GM23338 (cell line): ENCODE measurements around the gene HTT. TPM values are rescaled to one million over a fixed set of nuclear protein-coding genes. Genes with fewer than 3 reads are reported as not detected.

ENCODE experiments used
- ATAC-seq: fragments of 200-7000 bp; cut with Tn5 transposase; 3 replicates; pipeline ENCODE4 v1.9.1; 2020
- DNase-seq: peaks from one replicate; pipeline ENCODE4 v3.0.0-alpha.2; 2015; ENCODE audit warnings: low spot score
- H2AFZ ChIP-seq: fragments of 200-600 bp; sonication (generic); 2 replicates; pipeline ENCODE4 v1.8.0; 2016; ENCODE audit warnings: antibody characterized with exemption, mild to moderate bottlenecking, moderate library complexity
- H3F3A ChIP-seq: fragments of 200-600 bp; sonication (generic); replicated peaks from 2 replicates; pipeline ENCODE4 v1.8.0; 2017; ENCODE audit warnings: antibody characterized with exemption, mixed run types, low read depth
- H3K27ac ChIP-seq: fragments of 200-600 bp; sonication (generic); 2 replicates; pipeline ENCODE4 v1.6.1; 2016; ENCODE audit warnings: low read depth
- H3K27me3 ChIP-seq: fragments of 200-600 bp; sonication (generic); 2 replicates; pipeline ENCODE4 v1.8.0; 2016; ENCODE audit warnings: mild to moderate bottlenecking, mixed run types, moderate library complexity; ENCODE audit not compliant: insufficient read depth
- H3K36me3 ChIP-seq: fragments of 200-600 bp; sonication (generic); 2 replicates; pipeline ENCODE4 v1.8.0; 2016; ENCODE audit warnings: mild to moderate bottlenecking; ENCODE audit not compliant: insufficient read depth
- H3K4me1 ChIP-seq: fragments of 200-600 bp; sonication (generic); 2 replicates; pipeline ENCODE4 v1.8.0; 2016; ENCODE audit warnings: mild to moderate bottlenecking, moderate library complexity; ENCODE audit not compliant: insufficient read depth
- H3K4me2 ChIP-seq: fragments of 200-600 bp; sonication (generic); 2 replicates; pipeline ENCODE4 v1.7.1; 2017; ENCODE audit warnings: mixed run types
- H3K4me3 ChIP-seq: fragments of 200-600 bp; sonication (generic); 2 replicates; pipeline ENCODE4 v1.6.1; 2016; ENCODE audit warnings: mixed run types
- H3K79me2 ChIP-seq: fragments of 200-600 bp; sonication (generic); replicated peaks from 2 replicates; pipeline ENCODE4 v1.8.0; 2017; ENCODE audit warnings: mild to moderate bottlenecking; ENCODE audit not compliant: insufficient read depth
- H3K9me2 ChIP-seq: fragments of 200-600 bp; sonication (generic); 2 replicates; pipeline ENCODE4 v1.8.0; 2017; ENCODE audit not compliant: insufficient read depth
- H4K20me1 ChIP-seq: fragments of 200-600 bp; sonication (generic); replicated peaks from 2 replicates; pipeline ENCODE4 v1.8.0; 2017; ENCODE audit warnings: mild to moderate bottlenecking; ENCODE audit not compliant: insufficient read depth
- H3K27ac Mint-ChIP-seq: 2 replicates; pipeline ENCODE4 v1.8.0; 2020; ENCODE audit warnings: inconsistent platforms, mild to moderate bottlenecking, moderate library complexity, mixed read lengths
- H3K27me3 Mint-ChIP-seq: 3 replicates; pipeline ENCODE4 v1.8.0; 2022; ENCODE audit warnings: low read depth, mild to moderate bottlenecking, moderate library complexity, mixed read lengths, inconsistent platforms; ENCODE audit not compliant: insufficient read depth, poor library complexity
- H3K36me3 Mint-ChIP-seq: 3 replicates; pipeline ENCODE4 v1.8.0; 2021; ENCODE audit warnings: low read depth, mild to moderate bottlenecking, inconsistent platforms, moderate library complexity, mixed read lengths
- H3K4me1 Mint-ChIP-seq: 3 replicates; pipeline ENCODE4 v1.8.0; 2020; ENCODE audit warnings: mild to moderate bottlenecking, inconsistent platforms, mixed read lengths
- H3K4me3 Mint-ChIP-seq: 3 replicates; pipeline ENCODE4 v1.8.0; 2021; ENCODE audit warnings: moderate library complexity, mild to moderate bottlenecking, inconsistent platforms, mixed read lengths
- H3K9me3 Mint-ChIP-seq: 3 replicates; pipeline ENCODE4 v1.8.0; 2020; ENCODE audit warnings: moderate library complexity, mild to moderate bottlenecking, inconsistent platforms, mixed read lengths
- CREB1 ChIP-seq: fragments of 250-450 bp; sonication (Bioruptor Pico); IDR thresholded peaks from 2 replicates; pipeline ENCODE4 v1.5.0; 2020; ENCODE audit warnings: low read depth, mild to moderate bottlenecking, moderate library complexity
- EZH2 ChIP-seq: fragments of 200-600 bp; sonication (generic); IDR thresholded peaks from one replicate; pipeline ENCODE4 v1.8.0; 2017; ENCODE audit warnings: antibody characterized with exemption, mild to moderate bottlenecking, low read depth; ENCODE audit not compliant: unreplicated experiment
- EZH2phosphoT487 ChIP-seq: fragments of 200-600 bp; sonication (generic); IDR thresholded peaks from one replicate; pipeline ENCODE4 v1.8.1; 2018; ENCODE audit warnings: antibody characterized with exemption; ENCODE audit not compliant: unreplicated experiment
- JUNB ChIP-seq: IDR thresholded peaks from one replicate; pipeline ENCODE4 v1.6.1; 2016; ENCODE audit warnings: antibody characterized with exemption; ENCODE audit not compliant: unreplicated experiment
- NANOG ChIP-seq: IDR thresholded peaks from 2 replicates; pipeline ENCODE4 v1.6.1; 2016; ENCODE audit warnings: antibody characterized with exemption, borderline replicate concordance
- POLR2AphosphoS5 ChIP-seq: IDR thresholded peaks from 2 replicates; pipeline ENCODE4 v1.6.1; 2016; ENCODE audit warnings: antibody characterized with exemption, low read depth
- STAT1 ChIP-seq: IDR thresholded peaks from one replicate; pipeline ENCODE4 v1.6.1; 2016; ENCODE audit warnings: antibody characterized with exemption; ENCODE audit not compliant: unreplicated experiment
- ZNF114 ChIP-seq: fragments of 250-450 bp; sonication (Bioruptor Pico); IDR thresholded peaks from 2 replicates; pipeline ENCODE4 v1.5.0; 2020; ENCODE audit warnings: mild to moderate bottlenecking, moderate library complexity
- ZNF331 ChIP-seq: fragments of 250-450 bp; sonication (Bioruptor Pico); IDR thresholded peaks from 2 replicates; pipeline ENCODE4 v1.5.0; 2020; ENCODE audit warnings: low read depth, mild to moderate bottlenecking, moderate library complexity
- polyA plus RNA-seq: library from polyadenylated mRNA; unstranded; fragments of >200 nt; fragmentation: Nextera tagmentation; extraction: Ambion mirVana; gene quantifications from 2 replicates; pipeline ENCODE4 v1.2.1, GENCODE V29; 2016
- total RNA-seq: library from RNA; depleted of rRNA; stranded (reverse); fragments of >200 nt; shearing (Covaris generic); gene quantifications from 2 replicates; pipeline ENCODE4 v1.2.3, GENCODE V29; 2014
- TF ChIP-seq, protein P1 (sequence below), 2 experiments: fragments of 200-600 bp in 1 of 2; sonication (generic) in 1 of 2; conservative IDR thresholded peaks; 2 replicates each; pipeline versions ENCODE4 v1.5.1 to v1.6.1; 2016 to 2017; ENCODE audit warnings: antibody characterized with exemption in 2 of 2, low read depth in 2 of 2, mild to moderate bottlenecking in 2 of 2, moderate library complexity in 1 of 2
- TF ChIP-seq, protein P2 (sequence below): IDR thresholded peaks from 2 replicates; pipeline ENCODE4 v1.6.1; 2016; ENCODE audit warnings: antibody characterized with exemption
- TF ChIP-seq, protein P3 (sequence below): fragments of 250-450 bp; sonication (Bioruptor Pico); IDR thresholded peaks from 2 replicates; pipeline ENCODE4 v1.5.0; 2020; ENCODE audit warnings: mild to moderate bottlenecking, moderate library complexity

Gene HTT
- total and polyA plus RNA-seq, 2 experiments from 2014 or later, result 26.6 to 67.7 TPM

DNA sequence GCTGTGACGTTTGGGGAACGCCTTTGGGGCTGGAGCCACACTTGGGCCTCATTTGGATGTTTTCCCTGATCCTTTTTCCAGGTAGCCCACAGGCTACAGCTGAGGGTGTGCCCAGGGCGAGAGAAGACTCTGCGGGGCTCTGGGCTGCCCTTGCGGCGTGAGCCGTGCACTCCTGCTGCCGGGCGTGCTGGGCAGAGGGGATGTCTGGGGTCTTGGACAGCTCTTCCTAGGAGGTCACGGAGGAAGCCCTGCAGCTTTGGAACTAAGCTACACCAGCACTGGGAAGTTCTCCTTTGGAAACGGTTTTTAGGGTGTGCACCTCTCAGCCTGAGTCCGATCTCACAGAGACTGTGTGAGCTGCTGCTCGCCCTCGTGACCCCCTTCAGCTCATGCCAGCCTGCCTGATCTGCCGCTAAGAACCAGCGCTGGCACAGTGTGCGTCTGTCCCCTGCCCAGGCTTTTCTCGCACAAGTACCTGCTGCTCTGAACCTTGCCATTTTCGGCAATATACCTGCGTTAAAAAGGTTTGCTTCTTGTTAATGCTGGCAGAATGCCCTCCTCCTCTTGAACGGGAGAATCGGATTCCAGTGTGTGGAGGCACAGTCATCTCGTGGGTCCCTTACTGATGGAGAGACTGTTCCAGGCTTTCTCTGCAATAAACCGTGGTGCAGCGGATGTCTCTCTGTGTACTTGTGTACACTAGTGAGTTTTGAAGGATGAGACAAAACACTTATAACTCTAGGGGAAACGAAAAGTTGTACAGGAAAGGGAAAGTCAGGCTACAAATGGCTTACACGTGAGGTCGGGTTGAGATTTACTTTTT is 188.8 kb downstream of the HTT start:
- Mint-ChIP-seq H3K4me1 (peaks cover 2% of the 10 kb centered on the region), H3K36me3 (no peaks in the 10 kb centered on the region), H3K27ac (no peak overlapping the region), H3K9me3 (no peaks in the 10 kb centered on the region), H3K27me3 (peaks cover 4% of the 10 kb centered on the region), H3K4me3 (no peak overlapping the region)
- Histone ChIP-seq H3K9me2 (no peaks in the 10 kb centered on the region), H3K4me1 (no peaks in the 10 kb centered on the region), H2AFZ (no peak overlapping the region), H3K27me3 (no peaks in the 10 kb centered on the region), H3K4me3 (no peak overlapping the region), H3K4me2 (no peak overlapping the region), H3K79me2 (no peaks in the 10 kb centered on the region), H4K20me1 (no peaks in the 10 kb centered on the region), H3K36me3 (no peaks in the 10 kb centered on the region), H3F3A (no peaks in the 10 kb centered on the region), H3K27ac (no peak overlapping the region)
- peak; percentile 37 for ATAC-seq
- DNase-seq, result no peak
- TF ChIP-seq STAT1 (no peak), POLR2AphosphoS5 (no peak), ZNF331 (CRISPR knock-in tag) (no peak), JUNB (no peak)

DNA sequence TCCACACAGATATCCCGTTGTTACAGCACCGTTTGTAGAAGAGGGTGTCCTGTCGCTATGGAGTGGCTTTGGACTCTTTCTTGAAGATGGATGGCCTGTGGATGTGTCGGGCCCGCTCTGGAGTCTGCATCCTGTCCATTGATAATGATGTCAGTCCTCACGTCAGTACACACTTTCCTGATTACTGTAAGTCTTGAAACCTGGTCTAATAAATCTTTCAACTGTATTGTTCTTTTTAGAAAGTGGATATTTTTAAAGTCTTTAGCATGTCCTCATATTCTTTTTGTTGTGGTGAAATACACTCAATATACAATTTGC is 189.4 kb downstream of the HTT start:
- no peak overlapping the region for H3K4me3 ChIP-seq
- H3K9me3 Mint-ChIP-seq, result no peaks in the 10 kb centered on the region
- no peak overlapping the region for H3K4me2 ChIP-seq
- H3K36me3 ChIP-seq, result no peaks in the 10 kb centered on the region
- no peaks in the 10 kb centered on the region for H3K36me3 Mint-ChIP-seq
- no peaks in the 10 kb centered on the region for H3K27me3 ChIP-seq
- H3K9me2 ChIP-seq, result no peaks in the 10 kb centered on the region
- no peak for ATAC-seq
- H3K27me3 Mint-ChIP-seq, result peaks cover 4% of the 10 kb centered on the region
- no peak overlapping the region for H3K27ac Mint-ChIP-seq
- DNase-seq, result no peak
- peaks cover 4% of the 10 kb centered on the region; the same call in 2 of the 3 replicates for H3K4me1 Mint-ChIP-seq
- H4K20me1 ChIP-seq, result no peaks in the 10 kb centered on the region
- no peak overlapping the region for H3K4me3 Mint-ChIP-seq
- H3K4me1 ChIP-seq, result no peaks in the 10 kb centered on the region
- no peaks in the 10 kb centered on the region for H3K79me2 ChIP-seq
- no peaks in the 10 kb centered on the region for H3F3A ChIP-seq
- H3K27ac ChIP-seq, result no peak overlapping the region
- H2AFZ ChIP-seq, result no peak overlapping the region
- TF ChIP-seq EZH2 (no peak), STAT1 (no peak), EZH2phosphoT487 (no peak), POLR2AphosphoS5 (no peak), JUNB (no peak), CREB1 (CRISPR knock-in tag) (no peak), ZNF114 (CRISPR knock-in tag) (no peak), NANOG (no peak), ZNF331 (CRISPR knock-in tag) (no peak)
- TF ChIP-seq, protein P1, sequence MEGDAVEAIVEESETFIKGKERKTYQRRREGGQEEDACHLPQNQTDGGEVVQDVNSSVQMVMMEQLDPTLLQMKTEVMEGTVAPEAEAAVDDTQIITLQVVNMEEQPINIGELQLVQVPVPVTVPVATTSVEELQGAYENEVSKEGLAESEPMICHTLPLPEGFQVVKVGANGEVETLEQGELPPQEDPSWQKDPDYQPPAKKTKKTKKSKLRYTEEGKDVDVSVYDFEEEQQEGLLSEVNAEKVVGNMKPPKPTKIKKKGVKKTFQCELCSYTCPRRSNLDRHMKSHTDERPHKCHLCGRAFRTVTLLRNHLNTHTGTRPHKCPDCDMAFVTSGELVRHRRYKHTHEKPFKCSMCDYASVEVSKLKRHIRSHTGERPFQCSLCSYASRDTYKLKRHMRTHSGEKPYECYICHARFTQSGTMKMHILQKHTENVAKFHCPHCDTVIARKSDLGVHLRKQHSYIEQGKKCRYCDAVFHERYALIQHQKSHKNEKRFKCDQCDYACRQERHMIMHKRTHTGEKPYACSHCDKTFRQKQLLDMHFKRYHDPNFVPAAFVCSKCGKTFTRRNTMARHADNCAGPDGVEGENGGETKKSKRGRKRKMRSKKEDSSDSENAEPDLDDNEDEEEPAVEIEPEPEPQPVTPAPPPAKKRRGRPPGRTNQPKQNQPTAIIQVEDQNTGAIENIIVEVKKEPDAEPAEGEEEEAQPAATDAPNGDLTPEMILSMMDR (conservative IDR thresholded peaks at IDR 0.05; ENCODE audit: low read depth in 2 of 2), result no peak
- TF ChIP-seq, protein P2, sequence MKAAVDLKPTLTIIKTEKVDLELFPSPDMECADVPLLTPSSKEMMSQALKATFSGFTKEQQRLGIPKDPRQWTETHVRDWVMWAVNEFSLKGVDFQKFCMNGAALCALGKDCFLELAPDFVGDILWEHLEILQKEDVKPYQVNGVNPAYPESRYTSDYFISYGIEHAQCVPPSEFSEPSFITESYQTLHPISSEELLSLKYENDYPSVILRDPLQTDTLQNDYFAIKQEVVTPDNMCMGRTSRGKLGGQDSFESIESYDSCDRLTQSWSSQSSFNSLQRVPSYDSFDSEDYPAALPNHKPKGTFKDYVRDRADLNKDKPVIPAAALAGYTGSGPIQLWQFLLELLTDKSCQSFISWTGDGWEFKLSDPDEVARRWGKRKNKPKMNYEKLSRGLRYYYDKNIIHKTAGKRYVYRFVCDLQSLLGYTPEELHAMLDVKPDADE, result no peak
- TF ChIP-seq, protein P3, sequence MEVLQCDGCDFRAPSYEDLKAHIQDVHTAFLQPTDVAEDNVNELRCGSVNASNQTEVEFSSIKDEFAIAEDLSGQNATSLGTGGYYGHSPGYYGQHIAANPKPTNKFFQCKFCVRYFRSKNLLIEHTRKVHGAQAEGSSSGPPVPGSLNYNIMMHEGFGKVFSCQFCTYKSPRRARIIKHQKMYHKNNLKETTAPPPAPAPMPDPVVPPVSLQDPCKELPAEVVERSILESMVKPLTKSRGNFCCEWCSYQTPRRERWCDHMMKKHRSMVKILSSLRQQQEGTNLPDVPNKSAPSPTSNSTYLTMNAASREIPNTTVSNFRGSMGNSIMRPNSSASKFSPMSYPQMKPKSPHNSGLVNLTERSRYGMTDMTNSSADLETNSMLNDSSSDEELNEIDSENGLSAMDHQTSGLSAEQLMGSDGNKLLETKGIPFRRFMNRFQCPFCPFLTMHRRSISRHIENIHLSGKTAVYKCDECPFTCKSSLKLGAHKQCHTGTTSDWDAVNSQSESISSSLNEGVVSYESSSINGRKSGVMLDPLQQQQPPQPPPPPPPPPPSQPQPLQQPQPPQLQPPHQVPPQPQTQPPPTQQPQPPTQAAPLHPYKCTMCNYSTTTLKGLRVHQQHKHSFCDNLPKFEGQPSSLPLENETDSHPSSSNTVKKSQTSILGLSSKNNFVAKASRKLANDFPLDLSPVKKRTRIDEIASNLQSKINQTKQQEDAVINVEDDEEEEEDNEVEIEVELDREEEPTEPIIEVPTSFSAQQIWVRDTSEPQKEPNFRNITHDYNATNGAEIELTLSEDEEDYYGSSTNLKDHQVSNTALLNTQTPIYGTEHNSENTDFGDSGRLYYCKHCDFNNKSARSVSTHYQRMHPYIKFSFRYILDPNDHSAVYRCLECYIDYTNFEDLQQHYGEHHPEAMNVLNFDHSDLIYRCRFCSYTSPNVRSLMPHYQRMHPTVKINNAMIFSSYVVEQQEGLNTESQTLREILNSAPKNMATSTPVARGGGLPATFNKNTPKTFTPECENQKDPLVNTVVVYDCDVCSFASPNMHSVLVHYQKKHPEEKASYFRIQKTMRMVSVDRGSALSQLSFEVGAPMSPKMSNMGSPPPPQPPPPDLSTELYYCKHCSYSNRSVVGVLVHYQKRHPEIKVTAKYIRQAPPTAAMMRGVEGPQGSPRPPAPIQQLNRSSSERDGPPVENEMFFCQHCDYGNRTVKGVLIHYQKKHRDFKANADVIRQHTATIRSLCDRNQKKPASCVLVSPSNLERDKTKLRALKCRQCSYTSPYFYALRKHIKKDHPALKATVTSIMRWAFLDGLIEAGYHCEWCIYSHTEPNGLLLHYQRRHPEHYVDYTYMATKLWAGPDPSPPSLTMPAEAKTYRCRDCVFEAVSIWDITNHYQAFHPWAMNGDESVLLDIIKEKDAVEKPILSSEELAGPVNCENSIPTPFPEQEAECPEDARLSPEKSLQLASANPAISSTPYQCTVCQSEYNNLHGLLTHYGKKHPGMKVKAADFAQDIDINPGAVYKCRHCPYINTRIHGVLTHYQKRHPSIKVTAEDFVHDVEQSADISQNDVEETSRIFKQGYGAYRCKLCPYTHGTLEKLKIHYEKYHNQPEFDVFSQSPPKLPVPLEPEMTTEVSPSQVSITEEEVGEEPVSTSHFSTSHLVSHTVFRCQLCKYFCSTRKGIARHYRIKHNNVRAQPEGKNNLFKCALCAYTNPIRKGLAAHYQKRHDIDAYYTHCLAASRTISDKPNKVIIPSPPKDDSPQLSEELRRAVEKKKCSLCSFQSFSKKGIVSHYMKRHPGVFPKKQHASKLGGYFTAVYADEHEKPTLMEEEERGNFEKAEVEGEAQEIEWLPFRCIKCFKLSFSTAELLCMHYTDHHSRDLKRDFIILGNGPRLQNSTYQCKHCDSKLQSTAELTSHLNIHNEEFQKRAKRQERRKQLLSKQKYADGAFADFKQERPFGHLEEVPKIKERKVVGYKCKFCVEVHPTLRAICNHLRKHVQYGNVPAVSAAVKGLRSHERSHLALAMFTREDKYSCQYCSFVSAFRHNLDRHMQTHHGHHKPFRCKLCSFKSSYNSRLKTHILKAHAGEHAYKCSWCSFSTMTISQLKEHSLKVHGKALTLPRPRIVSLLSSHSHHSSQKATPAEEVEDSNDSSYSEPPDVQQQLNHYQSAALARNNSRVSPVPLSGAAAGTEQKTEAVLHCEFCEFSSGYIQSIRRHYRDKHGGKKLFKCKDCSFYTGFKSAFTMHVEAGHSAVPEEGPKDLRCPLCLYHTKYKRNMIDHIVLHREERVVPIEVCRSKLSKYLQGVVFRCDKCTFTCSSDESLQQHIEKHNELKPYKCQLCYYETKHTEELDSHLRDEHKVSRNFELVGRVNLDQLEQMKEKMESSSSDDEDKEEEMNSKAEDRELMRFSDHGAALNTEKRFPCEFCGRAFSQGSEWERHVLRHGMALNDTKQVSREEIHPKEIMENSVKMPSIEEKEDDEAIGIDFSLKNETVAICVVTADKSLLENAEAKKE (CRISPR knock-in tag), result no peak
